Right lung (tissue), 5 donors: ENCODE measurements around the gene FAM90A26. TPM values are rescaled to one million over a fixed set of nuclear protein-coding genes. Genes with fewer than 3 reads are reported as not detected.
"Not testable (repeated sequence)": the region's sequence is repeated elsewhere in the genome, so short reads cannot be mapped to it uniquely, and the experiment has no call there.

Source experiments
- DNase-seq, 2 donors: peaks; one replicate each; pipeline ENCODE4 v3.0.0-alpha.2; 2013
- polyA plus RNA-seq, 5 donors: library from polyadenylated mRNA; unstranded; fragments of 120-200 nt; gene quantifications; one replicate each; pipeline versions ENCODE4 v1.2.1 to v1.2.3, GENCODE V29; 2013; ENCODE audit warnings: inconsistent platforms in 1 of 5, low replicate concordance in 1 of 5; ENCODE audit not compliant: insufficient read length in 5 of 5, insufficient read depth in 1 of 5

The FAM90A26 gene
- polyA plus RNA-seq, 5 donors, result 0.05 to 0.10 (median 0.08) TPM; not detected in 2

GRCh38 chr4:9158392-9158791 is 11.8 kb upstream of the FAM90A26 start:
- DNase-seq, result not testable (repeated sequence)

- not testable (repeated sequence) for DNase-seq
These were observed 10.2 kb upstream of the FAM90A26 start for GRCh38 chr4:9160046-9160445.

- not testable (repeated sequence) for DNase-seq
These were observed 4.2 kb upstream of the FAM90A26 start for GRCh38 chr4:9165990-9166389.

- not testable (repeated sequence) for DNase-seq
These were observed 40.1 kb downstream of the FAM90A26 start, which contains the start of gene USP17L10 for GRCh38 chr4:9210357-9210756. Gene USP17L10 (plus strand): TSS chr4:9210657. CDS start chr4:9210657, 0 bp downstream.

GRCh38 chr4:9214701-9215100 is 44.5 kb downstream of the FAM90A26 start:
- DNase-seq, result not testable (repeated sequence)

GRCh38 chr4:9215105-9215504 is 44.9 kb downstream of the FAM90A26 start, which contains the start of gene USP17L11:
Gene USP17L11 (plus strand): TSS chr4:9215405. CDS start chr4:9215405, 0 bp downstream.
- not testable (repeated sequence) for DNase-seq

- not testable (repeated sequence) for DNase-seq
These were observed 49.6 kb downstream of the FAM90A26 start, which contains the start of gene USP17L12 for GRCh38 chr4:9219852-9220251. Gene USP17L12 (plus strand): TSS chr4:9220152. CDS start chr4:9220152, 0 bp downstream.

GRCh38 chr4:9224596-9224995 is 54.4 kb downstream of the FAM90A26 start, which contains the start of gene USP17L13:
Gene USP17L13 (plus strand): TSS chr4:9224896. CDS start chr4:9224896, 0 bp downstream.
- DNase-seq, result not testable (repeated sequence)

Other genes with a start within 250 kb of the FAM90A26 start
- gene USP17L10, start 40.2 kb downstream of the FAM90A26 start, polyA plus RNA-seq, result not detected
- not detected for gene USP17L11, start 45.0 kb downstream of the FAM90A26 start, polyA plus RNA-seq
- not detected for gene USP17L12, start 49.7 kb downstream of the FAM90A26 start, polyA plus RNA-seq
- not detected for gene USP17L13, start 54.5 kb downstream of the FAM90A26 start, polyA plus RNA-seq
- gene USP17L15, start 64.0 kb downstream of the FAM90A26 start, polyA plus RNA-seq, result not detected
- not detected for gene USP17L17, start 73.5 kb downstream of the FAM90A26 start, polyA plus RNA-seq
- gene USP17L18, start 78.2 kb downstream of the FAM90A26 start, polyA plus RNA-seq, result not detected
- not detected for gene USP17L19, start 83.0 kb downstream of the FAM90A26 start, polyA plus RNA-seq
- gene USP17L20, start 87.7 kb downstream of the FAM90A26 start, polyA plus RNA-seq, result not detected
- not detected for gene USP17L21, start 92.5 kb downstream of the FAM90A26 start, polyA plus RNA-seq
- gene USP17L22, start 97.2 kb downstream of the FAM90A26 start, polyA plus RNA-seq, result not detected
- gene USP17L24, start 154.8 kb downstream of the FAM90A26 start, polyA plus RNA-seq, result not detected
- gene USP17L25, start 159.5 kb downstream of the FAM90A26 start, polyA plus RNA-seq, result not detected
- gene USP17L26, start 164.2 kb downstream of the FAM90A26 start, polyA plus RNA-seq, result not detected
- not detected for gene USP17L5, start 169.0 kb downstream of the FAM90A26 start, polyA plus RNA-seq
- not detected for gene USP17L27, start 173.7 kb downstream of the FAM90A26 start, polyA plus RNA-seq
- not detected for gene USP17L28, start 178.5 kb downstream of the FAM90A26 start, polyA plus RNA-seq
- not detected for gene USP17L29, start 183.2 kb downstream of the FAM90A26 start, polyA plus RNA-seq
- not detected for gene USP17L30, start 192.7 kb downstream of the FAM90A26 start, polyA plus RNA-seq